Renal cortex interstitium (tissue), 15 donors: Measurements from ENCODE around the gene SLC11A1. TPM values are rescaled to one million over a fixed set of nuclear protein-coding genes. Genes with fewer than 3 reads are reported as not detected.

Experiments
- DNase-seq, 11 donors: peaks; one replicate each; pipeline ENCODE4 v3.0.0-alpha.2; 2013; ENCODE audit warnings: low read depth in 9 of 11, low spot score in 4 of 11; ENCODE audit errors: extremely low read depth in 1 of 11
- long read RNA-seq, 16 experiments: transcript quantifications; one replicate each; lab custom pipeline, GENCODE V29; 2026
- polyA plus RNA-seq, 3 donors: library from polyadenylated mRNA; unstranded; fragments of 120-200 nt; gene quantifications; one replicate each; pipeline ENCODE4 v1.2.1, GENCODE V29; 2013; ENCODE audit not compliant: insufficient read length in 3 of 3

SLC11A1 gene
- 1 to 10 TPM in 2 of 3 donors, under 1 TPM in 1; 0.99 to 2.2 (median 1.6) TPM for polyA plus RNA-seq
- long read RNA-seq, donor 1 = 0 reads
- long read RNA-seq, donor 2 = 0 reads
- long read RNA-seq, donor 3 = 0 reads
- long read RNA-seq, donor 4 = 0 reads
- long read RNA-seq, donor 5 = 0 reads
- long read RNA-seq, donor 6 = 0 reads
- long read RNA-seq, donor 7 = 0 reads
- long read RNA-seq, donor 8 = 0 reads
- long read RNA-seq, donor 9 = 0 reads
- long read RNA-seq, donor 10 = 0 reads
- long read RNA-seq, donor 11 = 0 reads
- long read RNA-seq, donor 12 = 0 reads
- long read RNA-seq, donor 13 = 0 reads
- long read RNA-seq, donor 14 = 0 reads
- long read RNA-seq, donor 15 = 0 reads
- long read RNA-seq, donor 16 = 0 reads

GRCh38 chr2:218381916-218382366 is at the start of gene SLC11A1:
Gene SLC11A1 (plus strand): TSS chr2:218382273. CDS start chr2:218382369, 96 bp downstream.
- no peak for DNase-seq

- DNase-seq = no peak
Measured at GRCh38 chr2:218332288-218332687, 49.8 kb upstream of the SLC11A1 start.

- no peak for DNase-seq
Measured at GRCh38 chr2:218332920-218333645, 49.0 kb upstream of the SLC11A1 start.

GRCh38 chr2:218334531-218334930 is 47.5 kb upstream of the SLC11A1 start:
- no peak for DNase-seq

- no peak for DNase-seq
Measured at GRCh38 chr2:218340656-218341055, 41.4 kb upstream of the SLC11A1 start.

- DNase-seq = no peak
Measured at GRCh38 chr2:218341381-218341780, 40.7 kb upstream of the SLC11A1 start.

- no peak for DNase-seq
Measured at GRCh38 chr2:218342837-218343236, 39.2 kb upstream of the SLC11A1 start.

- DNase-seq = no peak
Measured at GRCh38 chr2:218343591-218343990, 38.5 kb upstream of the SLC11A1 start.

- no peak for DNase-seq
Measured at GRCh38 chr2:218344090-218344754, 37.9 kb upstream of the SLC11A1 start.

GRCh38 chr2:218344755-218345417 is 37.2 kb upstream of the SLC11A1 start:
- no peak for DNase-seq

GRCh38 chr2:218345491-218346236 is 36.4 kb upstream of the SLC11A1 start:
- no peak for DNase-seq

GRCh38 chr2:218347172-218347571 is 34.9 kb upstream of the SLC11A1 start:
- DNase-seq = no peak

- no peak for DNase-seq
Measured at GRCh38 chr2:218354045-218354444, 28.0 kb upstream of the SLC11A1 start.

GRCh38 chr2:218354850-218355443 is 27.1 kb upstream of the SLC11A1 start:
- DNase-seq = no peak

GRCh38 chr2:218357236-218358177 is 24.6 kb upstream of the SLC11A1 start:
- DNase-seq = no peak

- no peak for DNase-seq
Measured at GRCh38 chr2:218360453-218360852, 21.6 kb upstream of the SLC11A1 start.

- no peak for DNase-seq
Measured at GRCh38 chr2:218362606-218363005, 19.5 kb upstream of the SLC11A1 start.
